HepG2 (cell line): Measurements from ENCODE around the gene SIX3. TPM values are rescaled to one million over a fixed set of nuclear protein-coding genes. Genes with fewer than 3 reads are reported as not detected.

ENCODE experiments used
- ATRX ChIP-seq: sonication (generic); formaldehyde crosslinking; IDR thresholded peaks from 2 replicates; pipeline ENCODE4 v1.4.0; 2020; ENCODE audit warnings: missing genetic modification reagents, borderline replicate concordance
- CENPX ChIP-seq: sonication (generic); formaldehyde crosslinking; IDR thresholded peaks from 2 replicates; pipeline ENCODE4 v1.9.0; 2021; ENCODE audit warnings: mild to moderate bottlenecking, missing genetic modification reagents, moderate library complexity
- FIP1L1 ChIP-seq: fragments of 200-400 bp; formaldehyde crosslinking; IDR thresholded peaks from 2 replicates; pipeline ENCODE4 v1.6.1; 2018; ENCODE audit warnings: low read depth, mild to moderate bottlenecking, low read length, moderate library complexity, borderline replicate concordance; ENCODE audit not compliant: insufficient read depth
- FOXM1 ChIP-seq: sonication (generic); formaldehyde crosslinking; IDR thresholded peaks from 2 replicates; pipeline ENCODE4 v1.5.0; 2020; ENCODE audit warnings: missing genetic modification reagents
- FOXO1 ChIP-seq: sonication (generic); formaldehyde crosslinking; IDR thresholded peaks from 2 replicates; pipeline ENCODE4 v1.4.0; 2020; ENCODE audit warnings: missing genetic modification reagents
- HES4 ChIP-seq: sonication (generic); formaldehyde crosslinking; IDR thresholded peaks from 2 replicates; pipeline ENCODE4 v1.9.0; 2021; ENCODE audit warnings: mild to moderate bottlenecking, missing genetic modification reagents, borderline replicate concordance
- ZNF232 ChIP-seq: sonication (generic); formaldehyde crosslinking; IDR thresholded peaks from 2 replicates; pipeline ENCODE4 v1.4.0; 2020; ENCODE audit warnings: missing genetic modification reagents, borderline replicate concordance
- ZNF329 ChIP-seq: sonication (generic); formaldehyde crosslinking; IDR thresholded peaks from 2 replicates; pipeline ENCODE4 v1.9.0; 2021; ENCODE audit warnings: low read depth, mild to moderate bottlenecking, missing genetic modification reagents
- ZNF335 ChIP-seq: sonication (generic); formaldehyde crosslinking; IDR thresholded peaks from 2 replicates; pipeline ENCODE4 v1.4.0; 2020; ENCODE audit warnings: missing genetic modification reagents
- ZNF367 ChIP-seq: sonication (generic); formaldehyde crosslinking; IDR thresholded peaks from 2 replicates; pipeline ENCODE4 v1.4.0; 2020; ENCODE audit warnings: missing genetic modification reagents, borderline replicate concordance
- ZNF431 ChIP-seq: sonication (generic); formaldehyde crosslinking; IDR thresholded peaks from 2 replicates; pipeline ENCODE4 v1.9.0; 2022; ENCODE audit warnings: missing genetic modification reagents, low read depth, mild to moderate bottlenecking, borderline replicate concordance
- ZNF776 ChIP-seq: sonication (generic); formaldehyde crosslinking; IDR thresholded peaks from 2 replicates; pipeline ENCODE4 v1.4.0; 2020; ENCODE audit warnings: mild to moderate bottlenecking, missing genetic modification reagents
- ZNF788 ChIP-seq: sonication (generic); formaldehyde crosslinking; IDR thresholded peaks from 2 replicates; pipeline ENCODE4 v1.5.0; 2020; ENCODE audit warnings: mild to moderate bottlenecking, missing genetic modification reagents, borderline replicate concordance
- polyA plus RNA-seq, 8 experiments: library from polyadenylated mRNA; depleted of rRNA in 3 of 8; stranded (reverse) in 7 of 8; unstranded in 1 of 8; fragments of >200 nt; fragmentation: Illumina TruSeq in 4 of 8; extraction: Trizol in 4 of 8; gene quantifications; 2 replicates each; pipeline versions ENCODE4 v1.2.1 to v1.2.3, GENCODE V29; 2011 to 2016; ENCODE audit warnings: low read depth in 4 of 8, missing spikeins in 1 of 8, mixed read lengths in 1 of 8; ENCODE audit not compliant: insufficient read depth in 1 of 8
- total RNA-seq, 5 experiments: library from RNA; depleted of rRNA; stranded (reverse); fragments of >200 nt; fragmentation: Illumina TruSeq; extraction: Trizol; gene quantifications; 2 replicates each; pipeline ENCODE4 v1.2.3, GENCODE V29; 2016; ENCODE audit warnings: low read depth in 1 of 5
- TF ChIP-seq, protein P1 (sequence below): sonication (generic); formaldehyde crosslinking; IDR thresholded peaks from 2 replicates; pipeline ENCODE4 v1.4.0; 2020; ENCODE audit warnings: missing genetic modification reagents, borderline replicate concordance
- TF ChIP-seq, protein P2 (sequence below): sonication (generic); formaldehyde crosslinking; IDR thresholded peaks from 2 replicates; pipeline ENCODE4 v1.5.0; 2020; ENCODE audit warnings: missing genetic modification reagents
- TF ChIP-seq, protein P3 (sequence below): sonication (generic); formaldehyde crosslinking; IDR thresholded peaks from 2 replicates; pipeline ENCODE4 v1.5.0; 2020; ENCODE audit warnings: mild to moderate bottlenecking, missing genetic modification reagents
- TF ChIP-seq, protein P4 (sequence below): sonication (generic); formaldehyde crosslinking; IDR thresholded peaks from 2 replicates; pipeline ENCODE4 v1.8.0; 2022; ENCODE audit warnings: mild to moderate bottlenecking, missing genetic modification reagents, borderline replicate concordance

Gene SIX3
- total and polyA plus RNA-seq, 2 of the 13 experiments (the other 11 are each of a cell fraction or from before 2014, with no cell fraction given), result not detected

DNA sequence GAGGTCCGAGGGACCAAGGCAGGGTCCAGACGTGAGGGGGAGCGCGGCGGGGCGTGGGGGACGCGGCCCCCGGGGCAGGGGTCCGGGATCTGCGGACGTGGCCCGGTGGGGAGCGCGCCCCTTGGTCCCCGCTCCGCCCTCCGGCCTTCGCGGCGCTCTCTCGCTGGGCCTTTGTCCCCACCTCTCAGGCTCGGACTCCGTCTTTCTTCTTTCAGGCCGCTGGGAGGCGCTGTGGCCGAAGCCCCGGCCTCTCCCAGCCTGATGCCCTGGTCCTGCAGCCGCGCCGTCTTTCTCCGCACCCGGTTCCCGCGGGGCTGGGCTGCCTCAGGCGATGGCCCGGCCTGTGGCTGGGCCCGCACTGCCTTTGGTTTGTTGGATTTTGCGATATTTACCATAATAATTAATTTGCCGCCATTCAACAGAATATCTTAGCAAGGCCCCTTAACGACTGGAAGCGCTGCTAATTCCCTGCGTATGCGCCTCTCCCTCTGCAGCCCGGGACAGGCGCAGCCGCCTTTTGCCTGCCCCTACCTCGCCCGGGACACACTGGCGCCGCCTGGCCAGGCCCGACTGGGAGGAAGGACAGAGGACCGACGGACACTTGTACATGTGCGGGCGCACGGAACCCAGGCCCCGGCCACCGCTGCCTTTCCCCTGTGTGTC lies 10.8 kb downstream of the SIX3 start (continued):
- TF ChIP-seq, protein P1, sequence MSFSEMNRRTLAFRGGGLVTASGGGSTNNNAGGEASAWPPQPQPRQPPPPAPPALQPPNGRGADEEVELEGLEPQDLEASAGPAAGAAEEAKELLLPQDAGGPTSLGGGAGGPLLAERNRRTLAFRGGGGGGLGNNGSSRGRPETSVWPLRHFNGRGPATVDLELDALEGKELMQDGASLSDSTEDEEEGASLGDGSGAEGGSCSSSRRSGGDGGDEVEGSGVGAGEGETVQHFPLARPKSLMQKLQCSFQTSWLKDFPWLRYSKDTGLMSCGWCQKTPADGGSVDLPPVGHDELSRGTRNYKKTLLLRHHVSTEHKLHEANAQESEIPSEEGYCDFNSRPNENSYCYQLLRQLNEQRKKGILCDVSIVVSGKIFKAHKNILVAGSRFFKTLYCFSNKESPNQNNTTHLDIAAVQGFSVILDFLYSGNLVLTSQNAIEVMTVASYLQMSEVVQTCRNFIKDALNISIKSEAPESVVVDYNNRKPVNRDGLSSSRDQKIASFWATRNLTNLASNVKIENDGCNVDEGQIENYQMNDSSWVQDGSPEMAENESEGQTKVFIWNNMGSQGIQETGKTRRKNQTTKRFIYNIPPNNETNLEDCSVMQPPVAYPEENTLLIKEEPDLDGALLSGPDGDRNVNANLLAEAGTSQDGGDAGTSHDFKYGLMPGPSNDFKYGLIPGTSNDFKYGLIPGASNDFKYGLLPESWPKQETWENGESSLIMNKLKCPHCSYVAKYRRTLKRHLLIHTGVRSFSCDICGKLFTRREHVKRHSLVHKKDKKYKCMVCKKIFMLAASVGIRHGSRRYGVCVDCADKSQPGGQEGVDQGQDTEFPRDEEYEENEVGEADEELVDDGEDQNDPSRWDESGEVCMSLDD (CRISPR knock-in tag), result no peak
- no peak for TF ChIP-seq ZNF788 (CRISPR knock-in tag)
- no peak for TF ChIP-seq FIP1L1
- TF ChIP-seq ZNF232 (CRISPR knock-in tag), result 0 out of 2 replicates have a peak, but pooled peaks have one; percentile 39
- TF ChIP-seq, protein P2, sequence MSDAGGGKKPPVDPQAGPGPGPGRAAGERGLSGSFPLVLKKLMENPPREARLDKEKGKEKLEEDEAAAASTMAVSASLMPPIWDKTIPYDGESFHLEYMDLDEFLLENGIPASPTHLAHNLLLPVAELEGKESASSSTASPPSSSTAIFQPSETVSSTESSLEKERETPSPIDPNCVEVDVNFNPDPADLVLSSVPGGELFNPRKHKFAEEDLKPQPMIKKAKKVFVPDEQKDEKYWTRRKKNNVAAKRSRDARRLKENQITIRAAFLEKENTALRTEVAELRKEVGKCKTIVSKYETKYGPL (CRISPR knock-in tag), result no peak
- TF ChIP-seq FOXM1, result no peak
- TF ChIP-seq ATRX (CRISPR knock-in tag), result no peak
- no peak for TF ChIP-seq ZNF431 (CRISPR knock-in tag)
- TF ChIP-seq, protein P3, sequence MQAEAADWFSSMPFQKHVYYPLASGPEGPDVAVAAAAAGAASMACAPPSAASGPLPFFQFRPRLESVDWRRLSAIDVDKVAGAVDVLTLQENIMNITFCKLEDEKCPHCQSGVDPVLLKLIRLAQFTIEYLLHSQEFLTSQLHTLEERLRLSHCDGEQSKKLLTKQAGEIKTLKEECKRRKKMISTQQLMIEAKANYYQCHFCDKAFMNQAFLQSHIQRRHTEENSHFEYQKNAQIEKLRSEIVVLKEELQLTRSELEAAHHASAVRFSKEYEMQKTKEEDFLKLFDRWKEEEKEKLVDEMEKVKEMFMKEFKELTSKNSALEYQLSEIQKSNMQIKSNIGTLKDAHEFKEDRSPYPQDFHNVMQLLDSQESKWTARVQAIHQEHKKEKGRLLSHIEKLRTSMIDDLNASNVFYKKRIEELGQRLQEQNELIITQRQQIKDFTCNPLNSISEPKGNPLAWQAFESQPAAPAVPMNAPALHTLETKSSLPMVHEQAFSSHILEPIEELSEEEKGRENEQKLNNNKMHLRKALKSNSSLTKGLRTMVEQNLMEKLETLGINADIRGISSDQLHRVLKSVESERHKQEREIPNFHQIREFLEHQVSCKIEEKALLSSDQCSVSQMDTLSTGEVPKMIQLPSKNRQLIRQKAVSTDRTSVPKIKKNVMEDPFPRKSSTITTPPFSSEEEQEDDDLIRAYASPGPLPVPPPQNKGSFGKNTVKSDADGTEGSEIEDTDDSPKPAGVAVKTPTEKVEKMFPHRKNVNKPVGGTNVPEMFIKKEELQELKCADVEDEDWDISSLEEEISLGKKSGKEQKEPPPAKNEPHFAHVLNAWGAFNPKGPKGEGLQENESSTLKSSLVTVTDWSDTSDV (CRISPR knock-in tag), result 0 out of 2 replicates have a peak, but pooled peaks have one; percentile 32
- TF ChIP-seq, protein P4, sequence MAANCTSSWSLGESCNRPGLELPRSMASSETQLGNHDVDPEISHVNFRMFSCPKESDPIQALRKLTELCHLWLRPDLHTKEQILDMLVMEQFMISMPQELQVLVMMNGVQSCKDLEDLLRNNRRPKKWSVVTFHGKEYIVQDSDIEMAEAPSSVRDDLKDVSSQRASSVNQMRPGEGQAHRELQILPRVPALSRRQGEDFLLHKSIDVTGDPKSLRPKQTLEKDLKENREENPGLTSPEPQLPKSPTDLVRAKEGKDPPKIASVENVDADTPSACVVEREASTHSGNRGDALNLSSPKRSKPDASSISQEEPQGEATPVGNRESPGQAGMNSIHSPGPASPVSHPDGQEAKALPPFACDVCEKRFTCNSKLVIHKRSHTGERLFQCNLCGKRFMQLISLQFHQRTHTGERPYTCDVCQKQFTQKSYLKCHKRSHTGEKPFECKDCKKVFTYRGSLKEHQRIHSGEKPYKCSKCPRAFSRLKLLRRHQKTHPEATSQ, result no peak
- TF ChIP-seq ZNF329 (CRISPR knock-in tag), result no peak
- no peak for TF ChIP-seq ZNF335 (CRISPR knock-in tag)
- no peak for TF ChIP-seq HES4
- no peak for TF ChIP-seq FOXO1 (CRISPR knock-in tag)
- peak; percentile 21; the same call in 1 of the 2 replicates for TF ChIP-seq ZNF776 (CRISPR knock-in tag)
- no peak for TF ChIP-seq CENPX
- no peak for TF ChIP-seq ZNF367 (CRISPR knock-in tag)
